OCI-LY3 (cell line): ENCODE data around the gene INPP5K.

Source experiments
- CTCF ChIP-seq: fragments of 200-600, 300-600 bp; sonication (generic); IDR thresholded peaks from 2 replicates; pipeline ENCODE4 v1.5.1; 2014; ENCODE audit warnings: antibody characterized with exemption, low read length, low read depth
- EZH2phosphoT487 ChIP-seq: fragments of 200-600 bp; shearing (Covaris generic); IDR thresholded peaks from 2 replicates; pipeline ENCODE4 v1.6.1; 2018; ENCODE audit warnings: antibody characterized with exemption, mixed run types, low read depth

GRCh38 chr17:1557355-1558095, 41.1 kb upstream of the INPP5K start:
- TF ChIP-seq CTCF (no peak), EZH2phosphoT487 (no peak)
